H1 (cell line): ENCODE results near the gene C1orf210. TPM values are rescaled to one million over a fixed set of nuclear protein-coding genes. Genes with fewer than 3 reads are reported as not detected.

Source experiments
- CTCF ChIA-PET: fragments of 300-600 bp; sonication (Branson Sonifier 250); formaldehyde crosslinking; loops from one replicate; lab custom pipeline; 2021; ENCODE audit not compliant: partially characterized antibody; lab: Charles Lee
- POLR2A ChIA-PET: fragments of 300-600 bp; sonication (Branson Sonifier 250); formaldehyde crosslinking; loops from one replicate; lab custom pipeline; 2021; ENCODE audit warnings: inconsistent platforms; ENCODE audit not compliant: partially characterized antibody; lab: Charles Lee
- DNase-seq, 2 experiments: peaks; one replicate each; pipeline versions ENCODE4 v3.0.0 to v3.0.0-alpha.2; 2010 to 2022; ENCODE audit warnings: low spot score in 2 of 2, low read depth in 1 of 2, mixed read lengths in 1 of 2
- FAIRE-seq: peaks from 2 replicates; lab custom pipeline; 2011; peaks lifted over from hg19 to GRCh38; lab: Jason Lieb, UNC
- H2AFZ ChIP-seq: 2 replicates; pipeline ENCODE4 v1.8.1; 2012; ENCODE audit warnings: low read length, inconsistent platforms
- H2AK5ac ChIP-seq: 2 replicates; pipeline ENCODE4 v1.6.1; 2013; ENCODE audit warnings: low read depth, low read length
- H2BK120ac ChIP-seq: replicated peaks from 2 replicates; pipeline ENCODE3; 2013; ENCODE audit warnings: low read depth, low read length, inconsistent platforms
- H2BK12ac ChIP-seq: 2 replicates; pipeline ENCODE4 v1.6.1; 2013; ENCODE audit warnings: low read depth, low read length
- H2BK15ac ChIP-seq: 2 replicates; pipeline ENCODE4 v1.6.1; 2013; ENCODE audit warnings: low read length
- H2BK20ac ChIP-seq: 2 replicates; pipeline ENCODE4 v1.6.1; 2013; ENCODE audit warnings: low read length
- H2BK5ac ChIP-seq: 2 replicates; pipeline ENCODE4 v1.6.1; 2013; ENCODE audit warnings: low read depth, low read length
- H3K14ac ChIP-seq: 2 replicates; pipeline ENCODE4 v1.6.1; 2013; ENCODE audit warnings: inconsistent platforms; ENCODE audit not compliant: insufficient read length
- H3K18ac ChIP-seq: 2 replicates; pipeline ENCODE4 v1.6.1; 2013; ENCODE audit warnings: low read length; ENCODE audit errors: extremely low read depth
- H3K23ac ChIP-seq: 2 replicates; pipeline ENCODE4 v1.6.1; 2013; ENCODE audit warnings: inconsistent platforms; ENCODE audit not compliant: insufficient read length
- H3K23me2 ChIP-seq: 2 replicates; pipeline ENCODE4 v1.6.1; 2013; ENCODE audit warnings: low read depth, low read length
- H3K27ac ChIP-seq: 2 replicates; pipeline ENCODE4 v1.6.1; 2011; ENCODE audit warnings: low read depth, low read length, inconsistent platforms
- H3K27me3 ChIP-seq, 4 experiments: replicated peaks in 1 of 4; 1 replicate in 1 of 4; 2 replicates in 3 of 4; pipeline versions ENCODE4 v1.6.1 to v1.8.1; 2011 to 2013; ENCODE audit warnings: low read length in 3 of 4, mild to moderate bottlenecking in 3 of 4, inconsistent platforms in 2 of 4, mixed read lengths in 2 of 4, moderate library complexity in 1 of 4; ENCODE audit not compliant: control insufficient read depth in 3 of 4, insufficient read depth in 3 of 4; ENCODE audit errors: extremely low read depth in 1 of 4
- H3K36me3 ChIP-seq, 4 experiments: 2 replicates each; pipeline versions ENCODE4 v1.6.1 to v1.8.1; 2011 to 2013; ENCODE audit warnings: mild to moderate bottlenecking in 4 of 4, low read length in 3 of 4, moderate library complexity in 2 of 4, control low read depth in 1 of 4, inconsistent platforms in 1 of 4; ENCODE audit not compliant: insufficient read depth in 4 of 4, control insufficient read depth in 2 of 4
- H3K4ac ChIP-seq: replicated peaks from 2 replicates; pipeline ENCODE3; 2013; ENCODE audit warnings: low read length, low read depth, mixed read lengths, inconsistent platforms; ENCODE audit not compliant: insufficient read length
- H3K4me1 ChIP-seq, 4 experiments: replicated peaks in 1 of 4; 1 replicate in 1 of 4; 2 replicates in 3 of 4; pipeline versions ENCODE4 v1.6.1 to v1.8.1; 2011 to 2013; ENCODE audit warnings: low read length in 3 of 4, inconsistent platforms in 2 of 4, mixed read lengths in 1 of 4; ENCODE audit not compliant: insufficient read depth in 4 of 4, control insufficient read depth in 3 of 4
- H3K4me2 ChIP-seq, 2 experiments: 2 replicates each; pipeline versions ENCODE4 v1.6.1 to v1.8.1; 2011 to 2013; ENCODE audit warnings: low read depth in 2 of 2, low read length in 2 of 2, control low read depth in 1 of 2, inconsistent platforms in 1 of 2, mild to moderate bottlenecking in 1 of 2; ENCODE audit not compliant: insufficient read depth in 1 of 2
- H3K4me3 ChIP-seq, 4 experiments: fragments of 200-600, 300-600 bp in 1 of 4; sonication (generic), shearing (Covaris generic), sonication (Bioruptor Twin) in 1 of 4; 2 replicates each; pipeline versions ENCODE4 v1.5.1 to v1.8.1; 2011 to 2016; ENCODE audit warnings: low read length in 4 of 4, low read depth in 3 of 4, control low read depth in 2 of 4, inconsistent platforms in 2 of 4, mild to moderate bottlenecking in 2 of 4, mixed read lengths in 1 of 4, moderate library complexity in 1 of 4; ENCODE audit not compliant: insufficient read depth in 2 of 4; ENCODE audit errors: extremely low read depth in 1 of 4
- H3K56ac ChIP-seq: replicated peaks from 2 replicates; pipeline ENCODE3; 2013; ENCODE audit warnings: low read depth, mild to moderate bottlenecking, mixed read lengths, low read length, inconsistent platforms; ENCODE audit not compliant: insufficient read length
- H3K79me1 ChIP-seq: 2 replicates; pipeline ENCODE4 v1.6.1; 2013; ENCODE audit warnings: low read depth, low read length, control low read depth
- H3K79me2 ChIP-seq, 2 experiments: 2 replicates each; pipeline versions ENCODE4 v1.6.1 to v1.8.1; 2012 to 2013; ENCODE audit warnings: low read length in 2 of 2, mild to moderate bottlenecking in 2 of 2, inconsistent platforms in 1 of 2; ENCODE audit not compliant: insufficient read depth in 2 of 2, control insufficient read depth in 1 of 2
- H3K9ac ChIP-seq, 4 experiments: replicated peaks in 1 of 4; 1 replicate in 1 of 4; 2 replicates in 3 of 4; pipeline versions ENCODE4 v1.6.1 to v1.8.1; 2011 to 2013; ENCODE audit warnings: low read depth in 3 of 4, low read length in 3 of 4, control low read depth in 2 of 4, mild to moderate bottlenecking in 2 of 4, moderate library complexity in 2 of 4, inconsistent platforms in 1 of 4; ENCODE audit errors: extremely low read depth in 1 of 4
- H3K9me3 ChIP-seq, 2 experiments: 2 replicates each; pipeline versions ENCODE4 v1.6.1 to v1.8.1; 2012 to 2013; ENCODE audit warnings: mild to moderate bottlenecking in 2 of 2, moderate library complexity in 2 of 2, control low read depth in 1 of 2, inconsistent platforms in 1 of 2, low read depth in 1 of 2, low read length in 1 of 2, mixed read lengths in 1 of 2; ENCODE audit not compliant: insufficient read depth in 2 of 2
- H4K20me1 ChIP-seq, 2 experiments: replicated peaks in 1 of 2; 2 replicates each; pipeline versions ENCODE3 to v1.8.1; 2011 to 2013; ENCODE audit warnings: inconsistent platforms in 2 of 2, low read length in 2 of 2, mild to moderate bottlenecking in 1 of 2; ENCODE audit not compliant: insufficient read depth in 2 of 2, control insufficient read depth in 1 of 2
- H4K5ac ChIP-seq: 2 replicates; pipeline ENCODE4 v1.6.1; 2013; ENCODE audit warnings: low read length, low read depth, mixed read lengths, inconsistent platforms; ENCODE audit not compliant: insufficient read length
- H4K8ac ChIP-seq: 2 replicates; pipeline ENCODE4 v1.8.0; 2013; ENCODE audit warnings: mild to moderate bottlenecking, moderate library complexity, low read length, inconsistent platforms; ENCODE audit not compliant: insufficient read depth; ENCODE audit errors: extremely low read depth
- H4K91ac ChIP-seq: replicated peaks from 2 replicates; pipeline ENCODE3; 2013; ENCODE audit warnings: low read length, mixed read lengths, inconsistent platforms; ENCODE audit not compliant: insufficient read length
- CBX8 ChIP-seq: fragments of 300-800, 300-1000 bp; sonication (generic); IDR thresholded peaks from 2 replicates; pipeline ENCODE4 v1.7.1; 2016; ENCODE audit warnings: low read depth, low read length, borderline replicate concordance
- WGBS, 2 experiments: shearing (Covaris generic) in 1 of 2; methylation state at CpG; one replicate each; pipeline versions ENCODE4 v1.1.6 to v1.1.7; 2013 to 2015; ENCODE audit warnings: low lambda C conversion rate in 2 of 2, mixed read lengths in 2 of 2, inconsistent platforms in 1 of 2, low coverage in 1 of 2, missing lambda C conversion rate in 1 of 2; ENCODE audit not compliant: insufficient replicate concordance in 2 of 2, insufficient coverage in 1 of 2, insufficient read length in 1 of 2; ENCODE audit errors: extremely low coverage in 1 of 2, missing lambda C conversion rate in 1 of 2; 5-methylcytosine and 5-hydroxymethylcytosine counted together
- polyA plus RNA-seq, 7 experiments: library from polyadenylated mRNA; depleted of rRNA in 3 of 7; stranded (reverse) in 5 of 7; unstranded in 2 of 7; fragments of >200 nt in 5 of 7; fragments of 200-250 nt in 2 of 7; gene quantifications; 1 replicate in 5 of 7; 2 replicates in 1 of 7; 4 replicates in 1 of 7; pipeline versions ENCODE4 v1.2.1 to v1.2.3, GENCODE V29; 2011 to 2013; ENCODE audit warnings: missing spikeins in 2 of 7, mixed read lengths in 2 of 7
- total RNA-seq: library from RNA; stranded (reverse); fragmentation: NEBNext Ultra II Directional; extraction: Animal tissue kit (Norgen Biotek cat#: 25700); gene quantifications from 2 replicates; pipeline ENCODE4 v1.2.1, GENCODE V29; 2021

Gene C1orf210
- total and polyA plus RNA-seq, 2 of the 8 experiments (the other 6 are each of a cell fraction or from before 2014, with no cell fraction given): 12.0 to 27.9 TPM

DNA sequence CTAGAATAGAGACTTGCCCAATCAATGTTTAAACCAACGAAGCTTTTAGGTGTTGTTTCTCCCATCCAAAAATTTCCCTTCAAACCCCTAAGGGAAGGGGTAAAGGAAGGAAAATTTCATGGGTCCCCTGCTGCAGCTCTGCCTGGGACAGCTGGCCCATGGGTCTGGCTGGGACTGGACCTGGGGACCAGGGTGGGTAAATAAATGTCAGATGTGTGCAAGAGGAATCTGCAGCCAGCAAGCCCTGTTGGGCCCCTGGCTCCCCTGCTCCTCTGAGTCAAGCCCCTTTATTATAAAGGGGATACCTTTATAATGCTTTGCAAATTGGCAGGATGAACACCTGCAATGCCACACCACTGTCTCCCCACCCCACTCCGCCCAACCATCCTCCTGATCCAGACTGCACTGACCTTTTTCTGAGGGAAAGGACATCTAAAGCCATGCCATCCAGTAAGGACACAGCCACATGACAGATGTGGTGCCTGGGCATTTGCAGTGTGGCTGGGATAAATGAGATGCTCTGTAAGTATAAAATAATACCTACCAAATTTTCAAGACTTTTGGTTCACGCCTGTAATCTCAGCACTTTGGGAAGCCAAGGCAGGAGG lies 17.5 kb downstream of the C1orf210 start:
- DNase-seq (no peak), FAIRE-seq (no peak)
- ChIA-PET POLR2A (interaction anchor here (1.1 to 1.6 kb wide), 4 partner anchors 24 to 101 kb away, joined by 3 to 4 read pairs (median 3); partner anchors contain the start of gene CDC20), CTCF (interaction anchor here (1.0 to 1.9 kb wide), 3 partner anchors 18 to 33 kb away, joined by 5 to 6 read pairs (median 6); partner anchors contain the start of gene C1orf210)
- H3K36me3 ChIP-seq: peaks cover 0 to 4% (median 2%) of the 10 kb centered on the region in 4 experiments; a peak in 6 of 8 replicates
- no peak overlapping the region for H3K56ac ChIP-seq
- H3K23me2 ChIP-seq: peaks cover 6% of the 10 kb centered on the region; the same call in 1 of the 2 replicates
- no peak overlapping the region for H3K23ac ChIP-seq
- WGBS, 2 experiments: 85% methylated on average over 3 of the region's 3 CpGs; no CpG with 5 or more reads in 1 of the 2 experiments
- no peak overlapping the region for H3K4me2 ChIP-seq
- no peaks in the 10 kb centered on the region for H4K20me1 ChIP-seq
- no peak overlapping the region for H4K8ac ChIP-seq
- no peak overlapping the region for H4K5ac ChIP-seq
- no peaks in the 10 kb centered on the region for H3K27me3 ChIP-seq
- no peak overlapping the region for H2BK15ac ChIP-seq
- 0 out of 4 replicates have a peak, but pooled peaks cover 0 to 3% of the 10 kb centered on the region in 2 experiments for H3K79me2 ChIP-seq
- H3K4ac ChIP-seq: no peak overlapping the region
- no peak overlapping the region for H2AFZ ChIP-seq
- no peak overlapping the region for H2BK12ac ChIP-seq
- peaks cover 0 to 12% (median 5%) of the 10 kb centered on the region in 4 experiments; a peak in 5 of 7 replicates for H3K4me1 ChIP-seq
- H2BK20ac ChIP-seq: no peak overlapping the region
- no peak overlapping the region for H2BK120ac ChIP-seq
- H3K79me1 ChIP-seq: peaks cover 3% of the 10 kb centered on the region
- peaks cover 9% of the 10 kb centered on the region in 2 experiments; a peak in 3 of 4 replicates for H3K9me3 ChIP-seq
- no peak overlapping the region for H2BK5ac ChIP-seq
- no peak overlapping the region for H3K27ac ChIP-seq
- H3K9ac ChIP-seq: no peak overlapping the region
- H3K4me3 ChIP-seq: no peak overlapping the region
- H3K18ac ChIP-seq: no peak overlapping the region
- H3K14ac ChIP-seq: no peak overlapping the region
- H4K91ac ChIP-seq: no peak overlapping the region
- H2AK5ac ChIP-seq: no peak overlapping the region
- no peak for TF ChIP-seq CBX8
